ENCODE measurements around the gene FUBP1.
"Not testable (repeated sequence)": the region's sequence is repeated elsewhere in the genome, so short reads cannot be mapped to it uniquely, and the experiment has no call there.

Gene FUBP1, protein sequence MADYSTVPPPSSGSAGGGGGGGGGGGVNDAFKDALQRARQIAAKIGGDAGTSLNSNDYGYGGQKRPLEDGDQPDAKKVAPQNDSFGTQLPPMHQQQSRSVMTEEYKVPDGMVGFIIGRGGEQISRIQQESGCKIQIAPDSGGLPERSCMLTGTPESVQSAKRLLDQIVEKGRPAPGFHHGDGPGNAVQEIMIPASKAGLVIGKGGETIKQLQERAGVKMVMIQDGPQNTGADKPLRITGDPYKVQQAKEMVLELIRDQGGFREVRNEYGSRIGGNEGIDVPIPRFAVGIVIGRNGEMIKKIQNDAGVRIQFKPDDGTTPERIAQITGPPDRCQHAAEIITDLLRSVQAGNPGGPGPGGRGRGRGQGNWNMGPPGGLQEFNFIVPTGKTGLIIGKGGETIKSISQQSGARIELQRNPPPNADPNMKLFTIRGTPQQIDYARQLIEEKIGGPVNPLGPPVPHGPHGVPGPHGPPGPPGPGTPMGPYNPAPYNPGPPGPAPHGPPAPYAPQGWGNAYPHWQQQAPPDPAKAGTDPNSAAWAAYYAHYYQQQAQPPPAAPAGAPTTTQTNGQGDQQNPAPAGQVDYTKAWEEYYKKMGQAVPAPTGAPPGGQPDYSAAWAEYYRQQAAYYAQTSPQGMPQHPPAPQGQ

DNA sequence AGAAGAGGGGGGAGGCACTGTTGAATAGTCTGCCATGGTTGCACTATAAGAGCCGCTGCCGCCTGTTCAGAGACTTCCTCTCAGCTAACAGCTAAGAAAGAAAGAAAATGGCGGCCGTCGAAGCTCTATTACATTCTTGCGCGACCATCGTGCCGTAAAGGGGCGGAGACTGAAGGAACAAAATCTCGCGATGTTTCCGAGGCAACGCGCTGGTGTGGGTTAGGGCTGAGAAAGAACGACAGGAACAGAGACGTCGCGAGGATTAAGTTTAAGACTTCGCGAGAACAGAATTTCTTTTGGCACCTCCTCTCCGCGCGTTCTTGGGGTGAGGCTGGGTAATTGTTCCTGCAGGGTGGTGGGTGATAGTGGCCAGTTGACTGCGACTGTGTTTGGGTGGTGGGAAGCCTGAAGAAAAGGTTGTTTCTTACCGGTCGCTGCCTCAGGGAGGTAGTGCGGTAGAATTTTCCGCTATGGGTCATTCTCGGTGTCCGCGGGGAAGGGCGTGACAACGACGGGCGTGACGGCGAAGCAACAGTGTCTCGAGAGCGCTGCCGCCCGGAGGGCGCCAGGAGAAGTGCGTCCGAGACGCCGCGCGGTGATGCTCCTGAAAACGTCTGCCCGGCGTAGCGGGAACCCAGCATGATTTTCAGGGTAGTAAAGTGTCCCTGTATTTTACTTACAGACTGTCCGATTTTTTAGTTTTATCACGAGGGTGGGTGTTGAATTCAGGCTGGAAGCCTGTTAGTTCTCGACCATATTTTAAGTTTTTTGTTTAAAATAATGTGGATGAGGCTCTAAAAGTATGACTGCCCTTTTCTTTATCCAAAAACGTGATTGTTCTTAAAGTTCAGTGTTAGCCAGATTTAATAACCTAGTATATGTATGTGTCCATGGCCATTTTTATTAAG is at the start of gene FUBP1:
FUBP1 (minus strand) TSS at position 104 of the 908 bp plus-strand sequence; CDS start at position 36, 68 bp downstream.
- DNase-seq: peak; percentile 98 to 99

DNA sequence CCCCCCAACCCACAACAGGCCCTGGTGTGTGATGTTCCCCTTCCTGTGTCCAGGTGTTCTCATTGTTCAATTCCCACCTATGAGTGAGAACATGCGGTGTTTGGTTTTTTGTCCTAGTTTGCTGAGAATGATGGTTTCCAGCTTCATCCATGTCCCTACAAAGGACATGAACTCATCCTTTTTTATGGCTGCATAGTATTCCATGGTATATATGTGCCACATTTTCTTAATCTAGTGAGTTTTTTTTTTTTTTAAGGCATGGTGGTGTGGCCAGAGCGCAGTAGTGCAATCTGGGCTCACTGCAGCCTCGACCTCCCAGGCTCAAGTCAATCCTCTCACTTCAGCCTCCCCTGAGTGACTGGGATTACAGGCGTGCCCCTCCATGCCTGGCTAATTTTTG is 42.3 kb upstream of the FUBP1 start:
- DNase-seq: not testable (repeated sequence)

DNA sequence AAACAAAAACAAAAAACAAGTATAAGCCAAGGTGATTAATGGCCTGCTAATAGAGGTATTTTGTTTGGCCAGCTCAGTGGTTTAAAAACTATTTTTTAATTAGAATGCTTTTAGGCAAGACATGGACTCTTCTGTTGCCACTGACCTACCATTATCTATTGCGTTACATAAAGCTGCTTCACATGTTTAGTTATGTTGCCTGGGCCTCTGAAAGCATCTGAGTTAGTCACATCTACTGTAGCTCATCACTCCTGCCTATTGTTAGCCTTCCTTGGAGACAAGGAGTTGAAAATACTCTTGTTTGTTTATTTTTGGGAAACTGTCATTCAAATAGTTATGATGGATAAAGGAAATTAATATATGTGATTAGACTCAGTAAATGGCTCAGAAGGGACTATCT is 40.2 kb upstream of the FUBP1 start:
- DNase-seq: no peak

DNA sequence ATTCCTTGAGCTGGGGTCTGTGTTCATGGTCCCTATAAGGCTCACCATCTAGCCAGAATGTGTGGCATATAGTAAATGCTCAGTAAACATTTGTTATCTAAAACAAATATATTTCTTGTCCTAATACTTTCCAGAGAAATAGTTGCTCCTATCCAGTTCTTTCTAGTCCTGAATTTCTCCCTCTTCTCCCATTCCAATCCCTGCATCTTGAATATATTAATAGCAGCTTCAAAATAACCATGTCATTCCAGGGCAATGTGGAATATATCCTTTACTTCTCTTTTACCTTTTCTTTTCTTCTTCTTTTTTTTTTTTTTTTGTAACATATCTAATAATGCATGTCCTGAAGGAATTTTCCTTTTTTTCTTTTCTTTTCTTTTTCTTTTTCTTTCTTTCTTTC is 36.3 kb upstream of the FUBP1 start:
- no peak for DNase-seq

DNA sequence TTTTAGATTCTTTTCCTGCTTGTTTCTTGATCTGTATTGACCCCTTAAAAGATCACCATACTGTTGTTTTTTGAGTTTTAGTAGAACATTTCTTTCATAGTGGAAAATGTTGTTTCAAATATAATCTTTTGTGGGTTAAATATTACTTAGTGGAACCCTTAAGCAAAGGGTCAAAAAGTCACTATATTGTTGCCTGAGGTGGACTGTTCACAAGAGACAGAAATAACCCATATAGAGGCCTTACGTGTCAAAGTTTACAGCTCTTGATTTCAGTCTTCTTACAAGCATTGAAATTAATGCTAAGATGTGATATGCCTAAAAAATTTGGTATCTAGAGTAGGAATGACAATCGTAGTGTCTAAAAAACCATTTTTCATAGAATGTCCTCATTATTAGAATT is 32.2 kb upstream of the FUBP1 start:
- no peak for DNase-seq

DNA sequence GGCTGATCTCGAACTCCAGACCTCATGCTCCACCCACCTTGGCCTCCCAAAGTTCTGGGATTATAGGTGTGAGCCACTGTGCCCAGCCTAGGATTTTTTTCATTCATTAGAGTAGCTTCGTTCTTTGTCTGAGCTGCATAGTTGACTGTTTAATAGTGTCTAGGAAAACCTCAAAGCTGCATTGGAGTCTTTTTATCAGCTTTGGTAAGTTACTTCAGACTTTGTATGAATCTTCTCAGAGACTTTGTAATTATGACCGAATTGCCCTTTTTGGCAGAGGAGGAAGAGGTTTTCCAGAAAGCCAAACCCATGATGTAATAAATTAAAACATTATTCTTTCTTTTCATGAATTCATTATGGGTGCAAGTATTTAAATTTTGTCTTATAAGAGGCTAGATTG is 31.0 kb upstream of the FUBP1 start:
- DNase-seq: no peak

DNA sequence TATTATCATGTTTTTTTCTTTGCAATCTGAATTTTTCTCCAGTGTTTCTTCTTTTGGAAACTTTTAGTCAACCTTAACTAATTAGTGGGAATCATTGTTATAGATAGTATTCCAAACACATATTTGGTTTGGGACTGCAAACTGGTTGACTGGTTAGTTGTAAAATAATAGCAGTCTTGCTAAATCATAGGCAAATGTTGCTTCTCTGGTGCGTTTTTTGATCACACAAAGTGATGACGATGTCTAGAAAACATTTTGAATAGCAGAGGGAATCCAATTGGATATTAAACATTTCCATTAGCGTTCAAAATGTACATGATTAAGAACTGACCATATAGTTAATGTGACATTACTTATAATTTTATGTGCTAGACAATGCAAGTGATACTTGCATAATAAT is 30.4 kb upstream of the FUBP1 start:
- no peak for DNase-seq

DNA sequence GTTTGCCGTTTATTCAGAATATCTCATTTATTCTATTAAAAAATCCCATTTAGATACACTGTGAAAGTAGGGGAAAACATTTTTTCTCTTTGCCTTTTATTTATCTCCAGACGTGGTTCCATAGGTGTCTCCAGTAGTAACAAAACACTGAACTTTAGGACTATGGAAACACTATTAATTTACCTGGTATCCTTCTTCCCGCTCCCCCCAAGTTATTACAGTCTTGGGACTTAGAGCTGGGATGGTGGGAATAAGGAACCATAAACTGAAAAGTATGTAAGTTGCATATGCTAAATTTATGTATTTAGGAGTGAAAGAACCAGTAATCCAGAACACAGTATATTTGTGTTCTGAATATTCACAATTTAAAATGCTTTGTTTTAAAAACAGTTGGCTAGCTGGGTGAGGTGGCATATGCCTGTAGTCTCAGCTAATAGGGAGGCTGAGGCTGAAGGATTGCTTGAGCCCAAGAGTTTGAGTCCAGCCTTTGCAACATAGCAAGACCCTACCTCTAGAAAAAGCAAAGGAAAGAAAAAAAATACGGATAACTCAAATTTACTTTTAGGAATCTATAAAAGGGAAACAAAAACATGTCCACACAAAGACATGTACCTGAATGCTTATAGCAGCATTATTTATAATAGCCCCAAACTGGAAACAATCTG is 28.9 kb upstream of the FUBP1 start:
- DNase-seq: no peak

DNA sequence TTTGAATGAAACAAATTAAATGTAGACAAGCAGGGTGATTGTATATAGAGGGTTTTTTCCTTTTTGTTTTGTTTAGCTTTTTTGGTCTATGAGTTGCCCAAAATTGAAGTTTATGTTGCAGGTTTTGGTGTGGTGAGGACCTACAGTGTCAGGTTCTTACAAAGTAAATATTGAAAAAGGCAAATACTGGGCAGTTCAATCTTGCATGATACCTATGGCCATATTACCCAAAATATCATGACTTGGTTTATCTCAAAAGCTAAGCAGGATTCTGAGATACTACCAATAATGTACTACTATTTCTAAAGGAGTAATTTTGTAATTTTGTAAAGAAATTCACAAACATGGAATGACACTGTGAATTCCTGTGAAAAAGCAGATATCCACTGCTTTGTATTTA is 27.6 kb upstream of the FUBP1 start:
- no peak for DNase-seq

DNA sequence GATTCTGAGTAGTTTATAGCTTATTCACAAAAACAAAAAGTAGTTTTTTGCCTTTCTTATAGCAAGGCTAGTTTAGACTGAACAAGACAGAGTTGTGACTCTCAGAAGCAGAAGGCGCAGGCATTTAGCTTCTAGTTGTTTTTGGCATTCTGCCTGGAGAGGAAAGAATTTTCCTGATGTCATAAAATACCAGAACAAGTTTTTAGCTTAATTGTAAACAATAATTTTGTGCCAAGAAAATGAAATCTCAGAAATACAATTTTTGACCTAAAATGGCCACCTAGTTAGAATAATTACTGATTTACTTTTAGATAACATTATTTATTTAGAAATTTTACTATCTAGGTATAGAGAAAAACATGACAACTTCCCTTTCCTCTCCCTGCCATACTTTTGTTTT is 26.9 kb upstream of the FUBP1 start:
- DNase-seq: peak in 1 of 2 donors; percentile 34

DNA sequence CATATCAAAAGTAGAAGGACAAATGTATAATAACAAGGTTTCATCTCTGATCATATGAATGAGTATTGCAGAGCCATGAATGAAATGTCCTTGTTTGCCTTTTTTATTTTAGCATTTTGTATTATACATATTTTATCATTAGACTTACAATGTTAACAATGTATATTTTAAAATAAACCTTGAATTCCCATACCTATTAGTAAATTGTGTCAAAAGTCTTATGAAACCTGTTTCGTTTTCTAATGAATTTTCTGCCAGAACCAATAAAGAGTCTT is 26.5 kb upstream of the FUBP1 start:
- no peak for DNase-seq

DNA sequence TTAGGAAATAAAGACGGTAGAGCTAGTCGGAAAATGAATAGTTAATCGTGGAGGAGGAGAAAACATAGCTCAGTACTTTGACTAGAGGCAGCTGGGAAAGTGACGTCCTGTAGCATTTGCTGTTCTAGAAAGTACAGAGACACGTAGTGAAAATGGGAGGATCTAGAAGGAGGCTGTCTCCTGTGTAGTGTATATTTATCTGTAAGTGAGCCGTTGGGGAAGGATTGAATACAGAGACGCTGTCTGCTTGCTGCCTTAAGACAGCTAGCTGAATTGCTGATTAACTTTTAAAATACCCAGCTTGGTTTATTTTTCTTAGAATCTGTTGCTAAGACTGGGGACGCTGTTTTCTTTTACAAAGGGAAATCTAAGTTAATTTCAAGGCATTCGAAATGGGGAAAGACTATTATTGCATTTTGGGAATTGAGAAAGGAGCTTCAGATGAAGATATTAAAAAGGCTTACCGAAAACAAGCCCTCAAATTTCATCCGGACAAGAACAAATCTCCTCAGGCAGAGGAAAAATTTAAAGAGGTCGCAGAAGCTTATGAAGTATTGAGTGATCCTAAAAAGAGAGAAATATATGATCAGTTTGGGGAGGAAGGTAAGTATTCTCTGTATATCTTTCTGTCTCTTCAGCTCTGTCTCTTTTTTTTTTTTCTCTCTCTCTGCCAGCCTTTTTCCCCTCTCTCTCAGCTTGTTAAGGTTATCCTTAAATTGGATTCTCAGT is 26.0 kb upstream of the FUBP1 start, which contains the start of gene DNAJB4:
DNAJB4 (plus strand) TSS at position 221 of the 729 bp plus-strand sequence; CDS start at position 393, 172 bp downstream.
- DNase-seq: peak; percentile 88 to 95

DNA sequence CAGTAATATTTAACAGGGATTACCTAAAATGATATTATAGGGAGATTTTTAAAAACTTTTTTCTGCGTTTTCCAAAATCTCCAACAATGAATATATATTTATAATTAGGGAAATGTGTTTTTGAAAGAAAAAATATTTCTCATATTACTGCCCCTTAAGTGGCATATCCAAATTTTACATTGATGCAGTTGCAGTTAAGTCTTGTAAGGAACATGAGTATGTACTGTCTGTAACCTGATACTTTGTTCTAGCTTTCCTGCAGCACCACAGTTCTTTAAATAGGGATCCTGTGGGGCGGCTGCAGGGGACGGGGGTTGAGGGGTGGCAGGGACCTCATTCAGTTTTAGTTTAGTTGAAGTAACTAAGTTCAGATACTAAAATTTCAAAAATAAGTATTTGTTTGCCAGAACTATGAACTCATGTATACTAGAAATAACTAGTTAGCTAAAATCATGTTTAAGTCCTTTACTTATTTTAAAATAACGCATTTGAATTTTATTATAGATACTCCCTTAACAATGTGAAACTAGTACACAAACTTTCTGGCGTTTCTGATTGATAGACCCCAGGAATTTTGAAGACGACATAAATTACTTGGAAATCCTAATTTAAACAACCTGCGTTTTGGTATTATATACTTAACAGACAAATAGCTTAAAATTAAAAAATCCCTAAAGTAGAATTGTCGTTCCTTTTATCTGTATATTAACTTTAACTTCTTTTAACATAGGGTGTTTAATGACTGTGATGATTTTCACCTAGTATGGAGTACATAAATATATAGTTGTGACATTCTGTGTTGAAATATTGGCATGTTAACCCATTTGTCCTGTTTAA is 25.2 kb upstream of the FUBP1 start:
- peak in 1 of 2 donors; percentile 52 for DNase-seq

DNA sequence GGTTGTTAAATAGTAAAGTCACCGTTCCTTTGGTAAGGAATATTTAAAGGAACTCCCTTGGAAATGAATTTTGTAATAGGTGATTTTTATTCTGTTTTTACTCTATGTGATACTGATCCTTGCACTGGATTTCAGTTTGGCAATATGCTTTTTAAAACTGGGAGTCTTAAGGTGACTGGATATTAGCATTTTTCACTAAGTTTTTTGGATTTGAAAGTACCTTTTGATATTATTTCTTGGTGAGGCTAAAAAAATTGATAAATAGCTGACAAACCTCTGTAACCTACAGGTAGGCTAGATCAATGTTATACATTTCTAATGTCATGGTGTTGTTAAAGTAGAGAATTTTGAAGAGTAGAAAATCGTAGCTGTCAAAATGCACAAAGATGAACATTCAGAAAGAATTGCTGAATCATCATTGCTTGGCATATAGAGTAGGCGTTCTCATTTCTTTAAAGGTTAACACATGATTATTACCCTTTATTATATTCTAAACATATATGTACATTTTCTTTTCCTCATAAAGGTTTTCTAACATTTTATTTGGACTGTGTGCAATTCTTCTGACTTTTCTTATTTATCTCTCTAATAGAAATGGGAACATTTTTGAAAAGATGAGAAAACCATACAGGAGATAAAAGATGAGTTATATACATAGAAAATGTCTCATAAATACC is 24.3 kb upstream of the FUBP1 start:
- DNase-seq: peak in 1 of 2 donors; percentile 19

DNA sequence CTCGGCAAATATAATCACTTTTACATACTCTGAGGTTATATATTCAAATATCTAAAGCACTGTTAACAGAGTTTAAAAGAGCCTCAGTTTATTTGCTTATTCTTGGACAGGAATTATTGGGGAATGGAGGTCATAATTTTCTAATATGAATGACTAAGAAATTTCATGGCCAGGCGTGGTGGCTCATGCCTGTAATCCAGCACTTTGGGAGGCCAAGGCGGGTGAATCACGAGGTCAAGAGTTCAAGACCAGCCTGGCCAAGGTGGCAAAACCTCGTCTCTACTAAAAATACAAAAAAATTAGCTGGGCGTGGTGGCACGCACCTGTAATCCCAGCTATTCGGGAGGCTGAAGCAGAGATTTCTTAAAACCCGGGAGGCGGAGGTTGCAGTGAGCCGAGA is 21.7 kb upstream of the FUBP1 start:
- DNase-seq: not testable (repeated sequence)

DNA sequence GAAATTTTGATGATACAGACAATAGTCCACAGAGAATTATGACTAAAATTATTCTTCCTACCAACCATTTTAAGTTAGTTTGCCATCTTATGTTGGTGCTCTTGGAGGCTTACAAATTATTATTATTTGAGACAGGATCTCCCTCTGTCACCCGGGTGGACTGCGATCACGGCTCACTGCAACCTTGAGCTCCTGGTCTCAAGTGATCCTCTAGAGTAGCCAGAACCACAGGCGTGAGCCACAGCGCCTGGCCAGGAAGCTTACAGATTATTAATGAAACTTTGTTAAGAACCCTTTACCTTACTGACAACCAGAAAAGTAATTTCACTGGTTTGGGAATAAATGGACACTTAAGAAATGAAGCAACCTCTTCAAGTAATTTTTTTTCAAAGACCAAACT is 17.9 kb upstream of the FUBP1 start:
- no peak for DNase-seq

DNA sequence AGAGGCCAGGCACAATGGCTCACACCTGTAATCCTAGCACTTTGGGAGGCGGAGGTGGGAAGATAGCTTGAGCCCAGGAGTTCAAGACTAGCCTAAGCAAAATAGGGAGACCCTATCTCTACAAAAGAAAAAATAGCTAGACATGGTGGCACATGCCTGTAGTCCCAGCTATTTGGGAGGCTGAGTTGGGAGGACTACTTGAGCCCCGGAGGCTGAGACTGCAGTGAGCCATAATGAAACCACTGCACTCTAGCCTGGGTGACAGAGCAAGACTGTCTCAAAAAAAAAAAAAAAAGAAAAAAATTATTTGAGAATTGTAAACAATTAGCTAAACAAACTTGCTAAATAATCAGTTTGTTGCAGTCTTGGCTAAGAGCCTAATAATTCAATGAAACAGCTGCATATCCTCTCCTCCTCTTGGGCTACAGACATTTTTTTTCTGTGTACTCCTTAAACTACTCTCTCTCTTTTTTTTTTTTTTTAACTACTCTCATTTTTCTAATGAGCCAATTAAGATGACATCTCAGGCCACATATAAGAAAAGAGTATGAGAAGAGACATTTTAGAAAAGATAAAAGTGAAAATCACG is 15.3 kb upstream of the FUBP1 start:
- no peak for DNase-seq

DNA sequence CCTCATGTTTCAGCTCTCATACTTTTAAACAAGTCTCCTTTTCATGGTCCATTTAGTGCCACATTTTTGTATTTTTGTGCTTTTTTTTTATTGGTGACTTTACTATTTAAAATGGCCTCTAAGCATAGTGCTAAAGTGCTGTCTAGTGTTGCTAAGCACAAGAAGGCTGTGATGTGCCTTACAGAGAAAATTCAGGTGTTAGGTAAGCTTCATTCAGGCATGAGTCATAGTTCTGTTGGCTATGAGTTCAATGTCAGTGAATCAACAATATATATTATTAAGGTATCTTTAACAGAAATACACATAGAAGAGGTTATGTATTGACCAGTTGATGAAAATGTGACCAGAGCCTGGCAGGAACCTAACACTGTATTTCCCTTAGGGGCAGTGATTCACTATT is 12.8 kb upstream of the FUBP1 start:
- no peak for DNase-seq

DNA sequence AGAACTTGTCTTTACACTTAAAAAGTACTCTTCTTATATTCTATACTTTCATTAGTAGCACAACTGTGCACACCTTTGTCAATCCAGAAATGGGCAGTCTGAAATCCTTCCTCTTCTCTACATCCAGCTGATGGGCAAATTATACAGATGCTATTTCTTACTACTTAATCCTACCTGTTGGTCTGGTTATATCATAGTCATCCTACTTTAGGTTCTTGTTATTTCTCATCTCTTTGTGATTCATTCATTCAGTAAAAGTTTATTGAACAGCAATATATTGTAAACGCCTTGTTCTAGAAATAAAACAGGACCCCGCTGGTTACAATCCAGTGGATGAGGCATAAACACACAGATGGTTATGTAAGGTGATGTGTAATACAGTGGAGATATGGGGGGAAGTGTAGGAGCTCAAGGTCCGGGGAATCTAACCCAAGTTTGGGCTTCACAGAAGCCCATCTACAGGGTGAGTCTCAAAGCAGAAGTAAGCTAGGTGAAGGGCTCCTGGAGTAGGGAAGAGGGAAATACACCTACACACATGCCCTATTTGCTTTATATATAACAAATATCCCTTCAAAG is 11.8 kb upstream of the FUBP1 start:
- DNase-seq: no peak

DNA sequence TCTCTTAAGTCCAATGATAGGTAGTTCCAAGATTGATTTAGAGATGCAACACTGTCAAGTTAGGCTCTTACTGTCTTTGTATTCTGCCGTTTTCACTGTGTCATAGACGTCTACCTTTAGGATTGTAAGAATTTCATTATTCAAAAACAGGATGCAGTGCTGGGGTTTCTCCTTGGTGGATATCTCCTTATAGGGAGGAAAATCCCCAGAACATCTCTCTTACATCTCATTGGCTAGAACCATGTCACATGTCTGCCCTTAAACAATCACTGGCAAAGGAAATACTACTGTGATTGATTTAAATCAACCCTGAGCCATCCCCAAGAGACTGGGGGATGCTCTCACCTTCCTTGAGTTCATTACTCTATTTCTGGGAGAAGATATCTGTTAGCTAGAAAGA is 10.9 kb upstream of the FUBP1 start:
- DNase-seq: no peak

Measured in CD4-positive, alpha-beta T cell treated with Interleukin-4 for 1 hour (primary cell).